ENCODE data around the gene CR1.

Gene CR1

DNA sequence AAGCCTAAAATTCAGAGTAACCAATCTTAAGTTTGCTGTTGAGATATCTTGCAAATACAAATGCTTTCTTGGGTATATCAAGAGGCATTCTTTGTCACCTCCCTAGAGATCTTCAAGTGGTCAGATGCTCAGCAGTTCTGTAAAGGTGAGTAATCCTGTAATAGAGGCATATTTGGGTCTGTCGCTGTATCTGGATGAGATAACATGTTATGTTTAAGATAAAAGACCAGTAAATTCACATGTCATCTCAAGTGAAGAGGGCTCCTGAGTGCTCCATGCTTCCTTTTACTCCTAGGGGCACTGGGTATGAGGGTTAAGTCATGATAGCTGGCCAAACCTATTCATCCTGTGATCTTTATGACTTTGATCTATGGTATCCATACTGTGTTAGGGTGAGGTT lies 34.3 kb upstream of the CR1 start:
- H3K27me3 ChIP-seq (ENCODE audit: insufficient read depth, low read length, poor library complexity), result no peaks in the 10 kb centered on the region
- no peak overlapping the region for H3K9ac ChIP-seq (ENCODE audit: low read depth, low read length)
- H3K79me2 ChIP-seq (ENCODE audit: insufficient read depth, low read length), result no peaks in the 10 kb centered on the region
- DNase-seq, result no peak
- no peaks in the 10 kb centered on the region for H4K20me1 ChIP-seq (ENCODE audit: insufficient read depth, low read length)
- no peak overlapping the region for H2AFZ ChIP-seq (ENCODE audit: low read depth, low read length)
- H3K9me3 ChIP-seq (ENCODE audit: insufficient read depth, low read length, severe bottlenecking), result no peaks in the 10 kb centered on the region
- peaks cover 72% of the 10 kb centered on the region for H3K4me1 ChIP-seq (ENCODE audit: insufficient read depth, low read length)
- ATAC-seq (ENCODE audit: insufficient read depth, low read depth), result no peak
- peak overlapping the region; percentile 36; the same call in 1 of the 2 replicates for H3K27ac ChIP-seq (ENCODE audit: low read length)
- no peaks in the 10 kb centered on the region for H3K36me3 ChIP-seq (ENCODE audit: insufficient read depth, low read length)
- H3K4me3 ChIP-seq (ENCODE audit: low read depth in 1 of 2, low read length in 2 of 2), result no peak overlapping the region
- no peak overlapping the region for H3K4me2 ChIP-seq (ENCODE audit: insufficient read depth, low read length)
- TF ChIP-seq, protein P1, sequence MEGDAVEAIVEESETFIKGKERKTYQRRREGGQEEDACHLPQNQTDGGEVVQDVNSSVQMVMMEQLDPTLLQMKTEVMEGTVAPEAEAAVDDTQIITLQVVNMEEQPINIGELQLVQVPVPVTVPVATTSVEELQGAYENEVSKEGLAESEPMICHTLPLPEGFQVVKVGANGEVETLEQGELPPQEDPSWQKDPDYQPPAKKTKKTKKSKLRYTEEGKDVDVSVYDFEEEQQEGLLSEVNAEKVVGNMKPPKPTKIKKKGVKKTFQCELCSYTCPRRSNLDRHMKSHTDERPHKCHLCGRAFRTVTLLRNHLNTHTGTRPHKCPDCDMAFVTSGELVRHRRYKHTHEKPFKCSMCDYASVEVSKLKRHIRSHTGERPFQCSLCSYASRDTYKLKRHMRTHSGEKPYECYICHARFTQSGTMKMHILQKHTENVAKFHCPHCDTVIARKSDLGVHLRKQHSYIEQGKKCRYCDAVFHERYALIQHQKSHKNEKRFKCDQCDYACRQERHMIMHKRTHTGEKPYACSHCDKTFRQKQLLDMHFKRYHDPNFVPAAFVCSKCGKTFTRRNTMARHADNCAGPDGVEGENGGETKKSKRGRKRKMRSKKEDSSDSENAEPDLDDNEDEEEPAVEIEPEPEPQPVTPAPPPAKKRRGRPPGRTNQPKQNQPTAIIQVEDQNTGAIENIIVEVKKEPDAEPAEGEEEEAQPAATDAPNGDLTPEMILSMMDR (IDR thresholded peaks at IDR 0.05; ENCODE audit: borderline replicate concordance, extremely low read depth, low read length, poor library complexity, severe bottlenecking), result no peak
- no peak for TF ChIP-seq EZH2 (IDR thresholded peaks at IDR 0.05; ENCODE audit: borderline replicate concordance, low read depth, low read length, severe bottlenecking)

DNA sequence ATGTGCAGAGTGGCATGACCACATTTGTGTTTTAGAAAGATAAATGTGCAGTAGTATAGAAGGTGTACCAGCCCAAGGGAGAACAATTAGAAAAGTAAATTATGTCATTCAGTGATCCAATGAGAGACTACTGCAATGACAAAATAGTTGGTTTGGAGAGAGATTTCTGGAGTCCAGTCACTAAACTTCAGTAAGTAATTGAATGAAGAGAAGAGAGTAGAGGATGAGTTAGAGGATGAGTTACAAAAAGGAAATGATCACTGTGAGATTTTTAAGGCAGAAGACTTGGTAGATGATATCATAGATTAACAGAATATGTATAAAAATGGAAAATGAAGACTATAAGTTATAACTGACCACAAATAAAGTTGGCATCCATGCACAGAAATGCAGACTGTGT lies 33.4 kb upstream of the CR1 start:
- H3K27ac ChIP-seq (ENCODE audit: low read length), result peak overlapping the region; percentile 19; the same call in 1 of the 2 replicates
- no peaks in the 10 kb centered on the region for H3K9me3 ChIP-seq (ENCODE audit: insufficient read depth, low read length, severe bottlenecking)
- ATAC-seq (ENCODE audit: insufficient read depth, low read depth), result no peak
- no peak overlapping the region for H2AFZ ChIP-seq (ENCODE audit: low read depth, low read length)
- peaks cover 63% of the 10 kb centered on the region for H3K4me1 ChIP-seq (ENCODE audit: insufficient read depth, low read length)
- no peaks in the 10 kb centered on the region for H3K27me3 ChIP-seq (ENCODE audit: insufficient read depth, low read length, poor library complexity)
- no peaks in the 10 kb centered on the region for H3K79me2 ChIP-seq (ENCODE audit: insufficient read depth, low read length)
- H3K36me3 ChIP-seq (ENCODE audit: insufficient read depth, low read length), result no peaks in the 10 kb centered on the region
- H3K9ac ChIP-seq (ENCODE audit: low read depth, low read length), result no peak overlapping the region
- TF ChIP-seq EZH2 (IDR thresholded peaks at IDR 0.05; ENCODE audit: borderline replicate concordance, low read depth, low read length, severe bottlenecking), result no peak
- TF ChIP-seq, protein P1 (IDR thresholded peaks at IDR 0.05; ENCODE audit: borderline replicate concordance, extremely low read depth, low read length, poor library complexity, severe bottlenecking), result no peak
- no peak for DNase-seq
- no peak overlapping the region for H3K4me2 ChIP-seq (ENCODE audit: insufficient read depth, low read length)
- no peak overlapping the region for H3K4me3 ChIP-seq (ENCODE audit: low read depth in 1 of 2, low read length in 2 of 2)
- no peaks in the 10 kb centered on the region for H4K20me1 ChIP-seq (ENCODE audit: insufficient read depth, low read length)

- Histone ChIP-seq H3K4me2 (ENCODE audit: insufficient read depth, low read length) (no peak overlapping the region), H3K27me3 (ENCODE audit: insufficient read depth, low read length, poor library complexity) (no peaks in the 10 kb centered on the region), H3K79me2 (ENCODE audit: insufficient read depth, low read length) (no peaks in the 10 kb centered on the region), H3K9ac (ENCODE audit: low read depth, low read length) (no peak overlapping the region), H4K20me1 (ENCODE audit: insufficient read depth, low read length) (no peaks in the 10 kb centered on the region), H3K4me1 (ENCODE audit: insufficient read depth, low read length) (peaks cover 58% of the 10 kb centered on the region), H3K27ac (ENCODE audit: low read length) (peak overlapping the region; percentile 19; the same call in 1 of the 2 replicates), H3K9me3 (ENCODE audit: insufficient read depth, low read length, severe bottlenecking) (no peaks in the 10 kb centered on the region), H3K36me3 (ENCODE audit: insufficient read depth, low read length) (no peaks in the 10 kb centered on the region), H2AFZ (ENCODE audit: low read depth, low read length) (no peak overlapping the region), H3K4me3 (ENCODE audit: low read depth in 1 of 2, low read length in 2 of 2) (no peak overlapping the region)
- TF ChIP-seq, protein P1 (IDR thresholded peaks at IDR 0.05; ENCODE audit: borderline replicate concordance, extremely low read depth, low read length, poor library complexity, severe bottlenecking), result no peak
- no peak for TF ChIP-seq EZH2 (IDR thresholded peaks at IDR 0.05; ENCODE audit: borderline replicate concordance, low read depth, low read length, severe bottlenecking)
- ATAC-seq (ENCODE audit: insufficient read depth, low read depth) (no peak), DNase-seq (no peak)
Observed at GRCh38 chr1:207463021-207463420, 32.9 kb upstream of the CR1 start.

- TF ChIP-seq EZH2 (IDR thresholded peaks at IDR 0.05; ENCODE audit: borderline replicate concordance, low read depth, low read length, severe bottlenecking), result no peak
- TF ChIP-seq, protein P1 (IDR thresholded peaks at IDR 0.05; ENCODE audit: borderline replicate concordance, extremely low read depth, low read length, poor library complexity, severe bottlenecking), result no peak
- DNase-seq (no peak), ATAC-seq (ENCODE audit: insufficient read depth, low read depth) (no peak)
- Histone ChIP-seq H3K9ac (ENCODE audit: low read depth, low read length) (no peak overlapping the region), H2AFZ (ENCODE audit: low read depth, low read length) (no peak overlapping the region), H3K27ac (ENCODE audit: low read length) (0 out of 2 replicates have a peak overlapping the region, but pooled peaks have one; percentile 20), H3K27me3 (ENCODE audit: insufficient read depth, low read length, poor library complexity) (no peaks in the 10 kb centered on the region), H3K36me3 (ENCODE audit: insufficient read depth, low read length) (no peaks in the 10 kb centered on the region), H4K20me1 (ENCODE audit: insufficient read depth, low read length) (no peaks in the 10 kb centered on the region), H3K4me1 (ENCODE audit: insufficient read depth, low read length) (peaks cover 53% of the 10 kb centered on the region), H3K79me2 (ENCODE audit: insufficient read depth, low read length) (no peaks in the 10 kb centered on the region), H3K9me3 (ENCODE audit: insufficient read depth, low read length, severe bottlenecking) (no peaks in the 10 kb centered on the region), H3K4me3 (ENCODE audit: low read depth in 1 of 2, low read length in 2 of 2) (no peak overlapping the region), H3K4me2 (ENCODE audit: insufficient read depth, low read length) (no peak overlapping the region)
Observed at GRCh38 chr1:207463571-207463970, 32.4 kb upstream of the CR1 start.
